Nucleus accumbens (tissue), 56 donors: ENCODE measurements around the gene ABLIM1.
A peak's percentile ranks its signal among the peaks of the same experiment; 100 is the strongest.

Source experiments
- DNase-seq, 56 donors: peaks; one replicate each; lab custom pipeline; 2025; lab: John Stamatoyannopoulos, UW

The ABLIM1 gene

GRCh38 chr10:114526126-114526503, 132.0 kb downstream of the ABLIM1 start:
- no peak for DNase-seq

- no peak for DNase-seq
Measured at GRCh38 chr10:114525368-114525949, 132.6 kb downstream of the ABLIM1 start.

- no peak for DNase-seq
Measured at GRCh38 chr10:114523876-114524275, 134.2 kb downstream of the ABLIM1 start.

- DNase-seq = no peak
Measured at GRCh38 chr10:114521255-114521654, 136.8 kb downstream of the ABLIM1 start.

GRCh38 chr10:114520453-114520852, 137.6 kb downstream of the ABLIM1 start:
- DNase-seq = peak in 7 of 56 donors; percentile 3 to 34 (median 13)

GRCh38 chr10:114519756-114520293, 138.2 kb downstream of the ABLIM1 start:
- no peak for DNase-seq

GRCh38 chr10:114519306-114519669, 138.8 kb downstream of the ABLIM1 start:
- no peak for DNase-seq

GRCh38 chr10:114518401-114519305, 139.4 kb downstream of the ABLIM1 start:
- DNase-seq = no peak

GRCh38 chr10:114517368-114518250, 140.5 kb downstream of the ABLIM1 start:
- DNase-seq = no peak

GRCh38 chr10:114516356-114516755, 141.7 kb downstream of the ABLIM1 start:
- no peak for DNase-seq

GRCh38 chr10:114515298-114515914, 142.7 kb downstream of the ABLIM1 start:
- DNase-seq = no peak

GRCh38 chr10:114513381-114513792, 144.7 kb downstream of the ABLIM1 start:
- DNase-seq = no peak

- DNase-seq = no peak
Measured at GRCh38 chr10:114511881-114512280, 146.2 kb downstream of the ABLIM1 start.

GRCh38 chr10:114508376-114508775, 149.7 kb downstream of the ABLIM1 start:
- DNase-seq = no peak

GRCh38 chr10:114507449-114507848, 150.6 kb downstream of the ABLIM1 start:
- DNase-seq = no peak

GRCh38 chr10:114506871-114507385, 151.1 kb downstream of the ABLIM1 start:
- no peak for DNase-seq

GRCh38 chr10:114504769-114505579, 153.1 kb downstream of the ABLIM1 start:
- no peak for DNase-seq

- no peak for DNase-seq
Measured at GRCh38 chr10:114502074-114502473, 156.0 kb downstream of the ABLIM1 start.

GRCh38 chr10:114501650-114502049, 156.4 kb downstream of the ABLIM1 start:
- no peak for DNase-seq
